Measurements from ENCODE around the gene DBNL. TPM values are rescaled to one million over a fixed set of nuclear protein-coding genes. Genes with fewer than 3 reads are reported as not detected.

The DBNL gene
- polyA plus RNA-seq, 4 donors = 64.7 to 97.5 (median 67.9) TPM

DNA sequence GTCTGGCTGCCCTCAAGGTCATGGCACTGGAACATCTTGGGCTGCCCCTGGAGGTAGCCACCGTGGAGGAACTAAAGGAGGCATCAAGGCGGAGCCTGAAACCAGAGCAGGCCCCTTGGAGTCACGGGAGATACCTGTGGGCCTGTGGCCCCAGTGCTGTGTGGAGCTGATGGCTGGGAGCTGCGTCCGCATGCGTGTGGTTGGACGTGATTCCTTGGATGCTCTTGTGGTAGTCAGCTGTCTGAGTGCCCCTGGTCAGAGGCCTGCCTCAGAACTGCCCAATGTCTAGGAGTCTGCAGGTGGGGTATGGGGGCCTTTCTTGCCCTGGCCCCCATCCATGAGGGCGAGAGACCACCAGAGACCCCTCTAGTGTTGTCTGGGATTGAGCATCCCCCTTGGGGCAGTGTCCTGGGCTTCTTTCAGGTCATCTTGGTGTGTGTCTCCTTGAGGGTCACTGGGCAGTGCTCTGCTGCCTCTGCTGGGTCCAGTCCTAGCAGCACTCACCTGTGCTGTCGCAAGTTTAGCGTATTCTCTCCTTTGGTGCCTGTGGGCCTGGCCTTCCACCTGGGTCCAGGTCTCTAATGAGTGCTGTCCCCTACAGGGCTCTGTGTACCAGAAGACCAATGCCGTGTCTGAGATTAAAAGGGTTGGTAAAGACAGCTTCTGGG, 12.8 kb downstream of the DBNL start:
- WGBS, 3 donors = 91 to 95% (median 92%) methylated on average over 11 of the region's 11 CpGs
- H3K9me3 ChIP-seq (ENCODE audit: control insufficient read depth in 2 of 2, insufficient read depth in 1 of 2, low read depth in 1 of 2, low read length in 1 of 2) = no peaks in the 10 kb centered on the region
- H3K4me1 ChIP-seq (ENCODE audit: control insufficient read depth in 3 of 3, insufficient read depth in 2 of 3, low read depth in 1 of 3, low read length in 2 of 3) = no peaks in the 10 kb centered on the region
- no peak for DNase-seq
- no peak overlapping the region for H3K27ac ChIP-seq (ENCODE audit: low read depth in 1 of 3, low read length in 2 of 3)
- H3K36me3 ChIP-seq (ENCODE audit: control insufficient read depth in 3 of 3, insufficient read depth in 2 of 3, low read depth in 1 of 3, low read length in 3 of 3) = peaks cover 23 to 75% (median 30%) of the 10 kb centered on the region in 3 donors
- H3K4me3 ChIP-seq (ENCODE audit: low read depth in 1 of 3, low read length in 3 of 3) = no peak overlapping the region
- no peaks in the 10 kb centered on the region for H3K27me3 ChIP-seq (ENCODE audit: control insufficient read depth in 3 of 3, insufficient read depth in 3 of 3, low read length in 3 of 3)
- FAIRE-seq = no peak

DNA sequence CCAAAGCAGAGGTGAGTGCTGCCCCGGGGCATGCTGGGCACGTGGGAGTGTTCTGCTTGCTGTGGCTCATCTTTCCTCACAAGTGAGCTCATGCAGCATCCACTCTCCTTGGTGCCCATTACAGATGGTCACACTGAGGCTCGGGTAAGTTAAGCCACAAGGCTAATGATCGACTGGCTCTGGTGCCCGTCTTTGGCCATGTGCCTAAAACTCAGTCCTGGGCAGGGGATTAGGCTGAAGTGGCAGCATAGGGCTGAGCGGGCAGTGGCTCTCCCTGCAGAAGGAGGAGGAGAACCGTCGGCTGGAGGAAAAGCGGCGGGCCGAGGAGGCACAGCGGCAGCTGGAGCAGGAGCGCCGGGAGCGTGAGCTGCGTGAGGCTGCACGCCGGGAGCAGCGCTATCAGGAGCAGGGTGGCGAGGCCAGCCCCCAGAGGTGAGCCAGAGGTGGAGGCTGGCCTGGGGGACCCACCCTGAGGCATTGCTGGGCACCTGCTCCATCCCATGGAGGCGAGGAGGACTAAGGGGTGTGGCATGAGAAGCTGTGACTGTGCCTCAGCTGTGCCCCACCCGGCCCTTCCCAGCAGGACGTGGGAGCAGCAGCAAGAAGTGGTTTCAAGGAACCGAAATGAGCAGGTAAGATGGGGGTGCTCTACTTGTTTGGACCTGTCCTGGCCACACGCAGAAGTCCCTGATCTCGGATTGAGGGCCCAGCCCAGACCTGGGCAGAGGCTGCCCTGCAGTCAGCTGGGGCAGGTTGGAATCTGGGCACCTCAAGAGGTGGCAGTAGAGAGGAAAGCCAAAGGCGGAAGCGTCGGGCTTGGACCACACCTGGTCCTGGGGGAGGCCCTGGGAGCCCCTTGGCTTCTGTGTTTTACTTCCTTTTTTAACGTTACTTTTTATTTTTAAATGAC, 13.6 kb downstream of the DBNL start:
- 89 to 91% (median 90%) methylated on average over 23 to 30 of the region's 30 CpGs for WGBS, 3 donors
- Histone ChIP-seq H3K4me1 (ENCODE audit: control insufficient read depth in 3 of 3, insufficient read depth in 2 of 3, low read depth in 1 of 3, low read length in 2 of 3) (no peaks in the 10 kb centered on the region), H3K4me3 (ENCODE audit: low read depth in 1 of 3, low read length in 3 of 3) (no peak overlapping the region), H3K36me3 (ENCODE audit: control insufficient read depth in 3 of 3, insufficient read depth in 2 of 3, low read depth in 1 of 3, low read length in 3 of 3) (peaks cover 17 to 74% (median 25%) of the 10 kb centered on the region in 3 donors), H3K27me3 (ENCODE audit: control insufficient read depth in 3 of 3, insufficient read depth in 3 of 3, low read length in 3 of 3) (no peaks in the 10 kb centered on the region), H3K9me3 (ENCODE audit: control insufficient read depth in 2 of 2, insufficient read depth in 1 of 2, low read depth in 1 of 2, low read length in 1 of 2) (no peaks in the 10 kb centered on the region), H3K27ac (ENCODE audit: low read depth in 1 of 3, low read length in 2 of 3) (no peak overlapping the region)
- DNase-seq (no peak), FAIRE-seq (no peak)

DNA sequence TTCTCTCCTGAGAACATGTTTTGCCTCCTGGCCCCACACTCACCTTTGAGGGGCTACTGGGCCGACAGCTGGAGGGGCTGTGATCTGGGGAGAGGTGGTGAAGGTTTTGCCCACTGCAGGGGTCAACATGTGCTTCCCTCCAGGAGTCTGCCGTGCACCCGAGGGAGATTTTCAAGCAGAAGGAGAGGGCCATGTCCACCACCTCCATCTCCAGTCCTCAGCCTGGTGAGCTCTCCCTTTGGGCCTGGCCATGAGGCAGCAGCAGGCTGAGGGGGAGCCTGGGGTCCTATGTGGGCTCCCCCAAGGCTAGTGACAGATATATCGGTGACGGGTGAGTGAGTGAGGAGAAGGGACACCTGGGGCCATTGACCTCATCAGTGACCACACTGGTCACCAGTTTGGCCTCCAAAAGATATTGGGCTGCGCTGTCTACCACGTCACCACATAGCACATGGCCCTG, 14.3 kb downstream of the DBNL start:
- Histone ChIP-seq H3K36me3 (ENCODE audit: control insufficient read depth in 3 of 3, insufficient read depth in 2 of 3, low read depth in 1 of 3, low read length in 3 of 3) (peaks cover 16 to 74% (median 25%) of the 10 kb centered on the region in 3 donors), H3K4me3 (ENCODE audit: low read depth in 1 of 3, low read length in 3 of 3) (no peak overlapping the region), H3K27me3 (ENCODE audit: control insufficient read depth in 3 of 3, insufficient read depth in 3 of 3, low read length in 3 of 3) (no peaks in the 10 kb centered on the region), H3K27ac (ENCODE audit: low read depth in 1 of 3, low read length in 2 of 3) (no peak overlapping the region), H3K9me3 (ENCODE audit: control insufficient read depth in 2 of 2, insufficient read depth in 1 of 2, low read depth in 1 of 2, low read length in 1 of 2) (no peaks in the 10 kb centered on the region), H3K4me1 (ENCODE audit: control insufficient read depth in 3 of 3, insufficient read depth in 2 of 3, low read depth in 1 of 3, low read length in 2 of 3) (no peaks in the 10 kb centered on the region)
- FAIRE-seq = no peak
- DNase-seq = no peak
- 87 to 90% (median 88%) methylated on average over 7 of the region's 7 CpGs for WGBS, 3 donors

DNA sequence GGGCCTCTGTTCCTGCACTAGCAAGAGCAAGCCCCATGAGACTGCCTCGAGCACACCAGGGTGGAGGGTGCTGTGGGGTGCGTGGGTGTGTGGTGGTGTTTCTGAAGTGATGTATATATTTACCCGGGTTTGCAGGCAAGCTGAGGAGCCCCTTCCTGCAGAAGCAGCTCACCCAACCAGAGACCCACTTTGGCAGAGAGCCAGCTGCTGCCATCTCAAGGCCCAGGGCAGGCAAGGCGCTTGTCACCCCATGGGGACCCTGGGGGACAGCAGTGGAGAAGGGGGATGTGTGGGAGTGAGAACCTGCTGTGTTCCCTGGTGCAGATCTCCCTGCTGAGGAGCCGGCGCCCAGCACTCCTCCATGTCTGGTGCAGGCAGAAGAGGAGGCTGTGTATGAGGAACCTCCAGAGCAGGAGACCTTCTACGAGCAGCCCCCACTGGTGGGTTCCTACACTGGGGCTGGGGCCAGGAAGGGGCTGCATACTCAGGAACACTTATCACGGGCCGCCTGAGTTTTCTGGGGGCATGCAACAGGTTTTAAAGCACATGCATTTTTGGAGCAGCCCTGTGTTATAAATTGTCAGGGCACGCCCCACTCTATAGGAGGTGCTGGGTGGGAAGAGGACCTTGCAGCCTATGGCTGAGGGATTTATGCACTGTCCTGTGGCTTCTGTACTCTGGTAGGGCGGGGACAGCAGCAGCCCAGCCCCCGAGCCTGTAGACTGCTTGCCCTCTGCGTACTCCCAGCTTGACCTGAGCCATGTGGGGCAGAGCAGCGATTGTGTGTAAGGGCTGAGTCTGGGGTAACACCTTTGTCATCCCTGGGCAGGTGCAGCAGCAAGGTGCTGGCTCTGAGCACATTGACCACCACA, 15.0 kb downstream of the DBNL start:
- no peak overlapping the region for H3K27ac ChIP-seq (ENCODE audit: low read depth in 1 of 3, low read length in 2 of 3)
- H3K27me3 ChIP-seq (ENCODE audit: control insufficient read depth in 3 of 3, insufficient read depth in 3 of 3, low read length in 3 of 3) = peaks cover 0 to 1% (median 0%) of the 10 kb centered on the region in 3 donors
- WGBS, 3 donors = 87 to 95% (median 88%) methylated on average over 14 of the region's 14 CpGs
- FAIRE-seq (no peak), DNase-seq (no peak)
- H3K4me3 ChIP-seq (ENCODE audit: low read depth in 1 of 3, low read length in 3 of 3) = no peak overlapping the region
- H3K4me1 ChIP-seq (ENCODE audit: control insufficient read depth in 3 of 3, insufficient read depth in 2 of 3, low read depth in 1 of 3, low read length in 2 of 3) = peaks cover 0 to under 1% (median 0%) of the 10 kb centered on the region in 3 donors
- H3K9me3 ChIP-seq (ENCODE audit: control insufficient read depth in 2 of 2, insufficient read depth in 1 of 2, low read depth in 1 of 2, low read length in 1 of 2) = no peaks in the 10 kb centered on the region
- H3K36me3 ChIP-seq (ENCODE audit: control insufficient read depth in 3 of 3, insufficient read depth in 2 of 3, low read depth in 1 of 3, low read length in 3 of 3) = peaks cover 16 to 70% (median 25%) of the 10 kb centered on the region in 3 donors

DNA sequence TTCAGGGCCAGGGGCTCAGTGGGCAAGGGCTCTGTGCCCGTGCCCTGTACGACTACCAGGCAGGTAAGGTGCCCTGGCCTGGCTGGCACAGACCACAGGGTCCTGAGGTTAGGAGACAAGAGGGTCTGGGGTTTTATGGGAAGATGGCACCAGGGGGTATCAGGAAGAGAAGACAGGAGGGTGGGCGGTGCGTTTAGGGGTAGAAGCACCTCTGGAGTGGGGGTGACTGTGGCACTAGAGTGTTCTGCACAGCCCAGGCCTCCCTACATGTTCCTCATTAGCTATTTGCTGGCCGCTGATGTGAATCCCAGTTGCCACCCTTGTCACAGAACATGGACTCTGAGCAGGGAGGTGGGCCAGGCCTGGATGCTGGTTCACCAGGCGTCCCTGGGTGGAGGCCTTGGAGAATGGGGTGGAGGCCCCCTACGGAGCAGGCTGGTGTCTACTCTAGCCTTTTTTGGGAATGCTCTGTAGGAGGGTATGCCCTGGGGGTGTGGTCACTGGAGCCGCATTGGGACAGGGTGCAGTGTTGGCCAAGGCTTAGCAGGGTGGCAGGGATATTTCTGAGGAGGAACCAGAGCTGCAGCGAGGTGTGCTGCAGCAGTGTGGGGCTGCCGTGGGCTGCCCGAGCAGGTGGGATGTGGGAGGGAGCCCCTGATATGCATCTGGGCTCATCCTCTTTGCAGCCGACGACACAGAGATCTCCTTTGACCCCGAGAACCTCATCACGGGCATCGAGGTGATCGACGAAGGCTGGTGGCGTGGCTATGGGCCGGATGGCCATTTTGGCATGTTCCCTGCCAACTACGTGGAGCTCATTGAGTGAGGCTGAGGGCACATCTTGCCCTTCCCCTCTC, 15.8 kb downstream of the DBNL start:
- DNase-seq (no peak), FAIRE-seq (no peak)

DNA sequence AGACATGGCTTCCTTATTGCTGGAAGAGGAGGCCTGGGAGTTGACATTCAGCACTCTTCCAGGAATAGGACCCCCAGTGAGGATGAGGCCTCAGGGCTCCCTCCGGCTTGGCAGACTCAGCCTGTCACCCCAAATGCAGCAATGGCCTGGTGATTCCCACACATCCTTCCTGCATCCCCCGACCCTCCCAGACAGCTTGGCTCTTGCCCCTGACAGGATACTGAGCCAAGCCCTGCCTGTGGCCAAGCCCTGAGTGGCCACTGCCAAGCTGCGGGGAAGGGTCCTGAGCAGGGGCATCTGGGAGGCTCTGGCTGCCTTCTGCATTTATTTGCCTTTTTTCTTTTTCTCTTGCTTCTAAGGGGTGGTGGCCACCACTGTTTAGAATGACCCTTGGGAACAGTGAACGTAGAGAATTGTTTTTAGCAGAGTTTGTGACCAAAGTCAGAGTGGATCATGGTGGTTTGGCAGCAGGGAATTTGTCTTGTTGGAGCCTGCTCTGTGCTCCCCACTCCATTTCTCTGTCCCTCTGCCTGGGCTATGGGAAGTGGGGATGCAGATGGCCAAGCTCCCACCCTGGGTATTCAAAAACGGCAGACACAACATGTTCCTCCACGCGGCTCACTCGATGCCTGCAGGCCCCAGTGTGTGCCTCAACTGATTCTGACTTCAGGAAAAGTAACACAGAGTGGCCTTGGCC, 16.6 kb downstream of the DBNL start:
- Histone ChIP-seq H3K36me3 (ENCODE audit: control insufficient read depth in 3 of 3, insufficient read depth in 2 of 3, low read depth in 1 of 3, low read length in 3 of 3) (peaks cover 16 to 66% (median 25%) of the 10 kb centered on the region in 3 donors), H3K4me3 (ENCODE audit: low read depth in 1 of 3, low read length in 3 of 3) (no peak overlapping the region), H3K9me3 (ENCODE audit: control insufficient read depth in 2 of 2, insufficient read depth in 1 of 2, low read depth in 1 of 2, low read length in 1 of 2) (no peaks in the 10 kb centered on the region), H3K27me3 (ENCODE audit: control insufficient read depth in 3 of 3, insufficient read depth in 3 of 3, low read length in 3 of 3) (peaks cover 0 to 14% (median 0%) of the 10 kb centered on the region in 3 donors), H3K4me1 (ENCODE audit: control insufficient read depth in 3 of 3, insufficient read depth in 2 of 3, low read depth in 1 of 3, low read length in 2 of 3) (peaks cover 0 to 17% (median 0%) of the 10 kb centered on the region in 3 donors), H3K27ac (ENCODE audit: low read depth in 1 of 3, low read length in 2 of 3) (no peak overlapping the region)
- DNase-seq (no peak), FAIRE-seq (no peak)
- 81 to 90% (median 84%) methylated on average over 8 of the region's 8 CpGs for WGBS, 3 donors

More for the DNA sequence above, 15.8 kb downstream of the DBNL start:
- no peak overlapping the region for H3K4me3 ChIP-seq (ENCODE audit: low read depth in 1 of 3, low read length in 3 of 3)
- peaks cover 0 to 9% (median 0%) of the 10 kb centered on the region in 3 donors for H3K27me3 ChIP-seq (ENCODE audit: control insufficient read depth in 3 of 3, insufficient read depth in 3 of 3, low read length in 3 of 3)
- no peak overlapping the region for H3K27ac ChIP-seq (ENCODE audit: low read depth in 1 of 3, low read length in 2 of 3)
- no peaks in the 10 kb centered on the region for H3K9me3 ChIP-seq (ENCODE audit: control insufficient read depth in 2 of 2, insufficient read depth in 1 of 2, low read depth in 1 of 2, low read length in 1 of 2)
- 93 to 94% (median 94%) methylated on average over 21 of the region's 21 CpGs for WGBS, 3 donors
- peaks cover 16 to 66% (median 25%) of the 10 kb centered on the region in 3 donors for H3K36me3 ChIP-seq (ENCODE audit: control insufficient read depth in 3 of 3, insufficient read depth in 2 of 3, low read depth in 1 of 3, low read length in 3 of 3)
- H3K4me1 ChIP-seq (ENCODE audit: control insufficient read depth in 3 of 3, insufficient read depth in 2 of 3, low read depth in 1 of 3, low read length in 2 of 3) = peaks cover 0 to 9% (median 0%) of the 10 kb centered on the region in 3 donors

DNA sequence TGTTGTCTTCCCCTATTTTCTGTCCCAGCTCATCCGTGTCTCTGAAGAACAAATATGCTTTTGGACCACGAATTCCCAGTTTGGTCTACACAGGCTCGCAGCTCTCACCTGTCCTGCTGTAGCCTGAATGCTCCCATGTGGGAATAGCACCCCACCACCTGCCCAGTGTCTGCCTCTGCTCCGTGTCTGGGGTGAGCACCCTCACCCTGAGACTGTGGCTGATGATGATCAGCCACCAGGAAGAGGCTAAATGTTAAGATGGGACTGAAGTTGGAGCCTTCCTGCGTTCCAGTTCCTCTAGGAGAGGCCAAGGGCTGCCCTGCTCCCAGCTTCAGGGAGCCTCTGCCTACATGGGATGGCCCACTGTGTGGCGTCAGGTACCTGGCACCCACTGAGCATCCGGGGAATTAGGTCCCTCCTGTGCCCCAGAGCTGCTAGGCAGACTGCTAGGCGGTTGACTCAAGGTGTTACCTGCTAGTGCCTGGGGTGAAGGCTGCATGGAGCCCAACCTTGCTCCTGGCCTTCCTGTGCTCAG, 17.2 kb downstream of the DBNL start:
- FAIRE-seq (no peak), DNase-seq (no peak)
- H3K9me3 ChIP-seq (ENCODE audit: control insufficient read depth in 2 of 2, insufficient read depth in 1 of 2, low read depth in 1 of 2, low read length in 1 of 2) = no peaks in the 10 kb centered on the region
- H3K27ac ChIP-seq (ENCODE audit: low read depth in 1 of 3, low read length in 2 of 3) = no peak overlapping the region
- H3K36me3 ChIP-seq (ENCODE audit: control insufficient read depth in 3 of 3, insufficient read depth in 2 of 3, low read depth in 1 of 3, low read length in 3 of 3) = peaks cover 14 to 61% (median 23%) of the 10 kb centered on the region in 3 donors
- no peak overlapping the region for H3K4me3 ChIP-seq (ENCODE audit: low read depth in 1 of 3, low read length in 3 of 3)
- 81 to 85% (median 85%) methylated on average over 8 of the region's 8 CpGs for WGBS, 3 donors
- H3K4me1 ChIP-seq (ENCODE audit: control insufficient read depth in 3 of 3, insufficient read depth in 2 of 3, low read depth in 1 of 3, low read length in 2 of 3) = peaks cover 0 to 19% (median 0%) of the 10 kb centered on the region in 3 donors
- peaks cover 0 to 19% (median 0%) of the 10 kb centered on the region in 3 donors for H3K27me3 ChIP-seq (ENCODE audit: control insufficient read depth in 3 of 3, insufficient read depth in 3 of 3, low read length in 3 of 3)
